ENCODE measurements around the gene DUOXA1.
A peak's percentile ranks its signal among the peaks of the same experiment; 100 is the strongest.

The DUOXA1 gene

GRCh38 chr15:45130291-45131000, 767 bp upstream of the DUOXA1 start:
- no peak for DNase-seq

GRCh38 chr15:45128971-45129639, 574 bp downstream of the DUOXA1 start:
- DNase-seq: no peak

- peak; percentile 9 for DNase-seq
Observed at GRCh38 chr15:45126535-45127158, 3.0 kb downstream of the DUOXA1 start.

- DNase-seq: no peak
Observed at GRCh38 chr15:45123397-45123796, 6.3 kb downstream of the DUOXA1 start.

GRCh38 chr15:45122719-45123118, 7.0 kb downstream of the DUOXA1 start:
- DNase-seq: no peak

GRCh38 chr15:45121706-45122417, 7.8 kb downstream of the DUOXA1 start:
- no peak for DNase-seq

GRCh38 chr15:45121020-45121419, 8.7 kb downstream of the DUOXA1 start:
- no peak for DNase-seq

- no peak for DNase-seq
Observed at GRCh38 chr15:45120081-45120972, 9.4 kb downstream of the DUOXA1 start.

- DNase-seq: no peak
Observed at GRCh38 chr15:45118996-45119395, 10.7 kb downstream of the DUOXA1 start.

- peak; percentile 72 for DNase-seq
Observed at GRCh38 chr15:45118131-45118588, 11.5 kb downstream of the DUOXA1 start.

- no peak for DNase-seq
Observed at GRCh38 chr15:45117308-45118130, 12.2 kb downstream of the DUOXA1 start.

- no peak for DNase-seq
Observed at GRCh38 chr15:45116482-45117307, 13.0 kb downstream of the DUOXA1 start.

GRCh38 chr15:45116006-45116481, 13.6 kb downstream of the DUOXA1 start:
- DNase-seq: no peak

- DNase-seq: no peak
Observed at GRCh38 chr15:45115312-45115820, 14.3 kb downstream of the DUOXA1 start.

GRCh38 chr15:45114751-45115085, 15.0 kb downstream of the DUOXA1 start:
- no peak for DNase-seq

GRCh38 chr15:45114076-45114750, 15.5 kb downstream of the DUOXA1 start, which contains the start of the genes DUOX2 and DUOXA2:
TSS of gene DUOX2 (minus strand) at chr15:45114172. CDS start at chr15:45113411, 761 bp downstream.
TSS of gene DUOXA2 (plus strand) at chr15:45114326. CDS start at chr15:45114606, 280 bp downstream.
- DNase-seq: no peak

GRCh38 chr15:45113380-45113990, 16.2 kb downstream of the DUOXA1 start:
- no peak for DNase-seq

- no peak for DNase-seq
Observed at GRCh38 chr15:45112591-45113379, 16.9 kb downstream of the DUOXA1 start.
